SK-N-SH treated with all-trans-retinoic acid at 6 μM for 48 hours (cell line): ENCODE results near the gene TSHZ3.
A peak's percentile ranks its signal among the peaks of the same experiment; 100 is the strongest.

Source experiments
- ARNTL ChIP-seq: fragments of 450-650 bp; formaldehyde crosslinking; IDR thresholded peaks from 2 replicates; pipeline ENCODE4 v1.5.0; 2020; ENCODE audit warnings: low read depth, mild to moderate bottlenecking, moderate library complexity, borderline replicate concordance
- PATZ1 ChIP-seq: fragments of 250-450 bp; sonication (Bioruptor Pico); IDR thresholded peaks from 2 replicates; pipeline ENCODE4 v1.8.0; 2020; ENCODE audit warnings: mild to moderate bottlenecking, moderate library complexity, borderline replicate concordance
- POU6F1 ChIP-seq: fragments of 250-450 bp; sonication (Bioruptor Pico); IDR thresholded peaks from 2 replicates; pipeline ENCODE4 v1.8.0; 2021; ENCODE audit warnings: low read depth, mild to moderate bottlenecking, moderate library complexity, borderline replicate concordance
- TCF4 ChIP-seq: fragments of 250-450 bp; sonication (Bioruptor Pico); IDR thresholded peaks from 2 replicates; pipeline ENCODE4 v1.8.0; 2021; ENCODE audit warnings: mild to moderate bottlenecking, moderate library complexity, borderline replicate concordance
- TSHZ2 ChIP-seq: fragments of 250-450 bp; sonication (Bioruptor Pico); IDR thresholded peaks from 2 replicates; pipeline ENCODE4 v1.5.0; 2020; ENCODE audit warnings: mild to moderate bottlenecking, moderate library complexity
- ZNF8 ChIP-seq: fragments of 450-650 bp; formaldehyde crosslinking; IDR thresholded peaks from 2 replicates; pipeline ENCODE4 v1.5.0; 2020; ENCODE audit warnings: mild to moderate bottlenecking, moderate library complexity

GRCh38 chr19:31338069-31338776 is 11.0 kb downstream of the TSHZ3 start:
- TF ChIP-seq ARNTL (CRISPR knock-in tag) = no peak
- no peak for TF ChIP-seq PATZ1 (CRISPR knock-in tag)
- TF ChIP-seq ZNF8 (CRISPR knock-in tag) = no peak
- TF ChIP-seq POU6F1 (CRISPR knock-in tag) = no peak
- TF ChIP-seq TSHZ2 (CRISPR knock-in tag) = peak; percentile 35; the same call in 1 of the 2 replicates
- TF ChIP-seq TCF4 (CRISPR knock-in tag) = peak; percentile 27; the same call in 1 of the 2 replicates
